Breast epithelium (tissue), 4 donors: ENCODE measurements around the gene EAF1. TPM values are rescaled to one million over a fixed set of nuclear protein-coding genes. Genes with fewer than 3 reads are reported as not detected.
"Not testable (repeated sequence)": the region's sequence is repeated elsewhere in the genome, so short reads cannot be mapped to it uniquely, and the experiment has no call there.

Source experiments
- DNase-seq, 2 donors: peaks; one replicate each; pipeline ENCODE4 v3.0.0-alpha.2; 2019; ENCODE audit warnings: low spot score in 2 of 2
- H3K27ac ChIP-seq, 2 donors: fragments of 200-600 bp; sonication (generic) in 1 of 2; one replicate each; pipeline ENCODE4 v1.5.1; 2016 to 2019; ENCODE audit warnings: mild to moderate bottlenecking in 1 of 2
- H3K27me3 ChIP-seq, 2 donors: fragments of 200-600 bp; sonication (generic) in 1 of 2; one replicate each; pipeline versions ENCODE4 v1.5.1 to v1.6.0; 2017 to 2019; ENCODE audit warnings: control low read depth in 1 of 2, mild to moderate bottlenecking in 1 of 2
- H3K36me3 ChIP-seq: fragments of 200-600 bp; one replicate; pipeline ENCODE4 v1.5.1; 2019
- H3K4me1 ChIP-seq, 2 donors: fragments of 200-600 bp; sonication (generic); one replicate each; pipeline ENCODE4 v1.5.1; 2016 to 2019; ENCODE audit warnings: control low read depth in 1 of 2
- H3K4me3 ChIP-seq, 3 donors: fragments of 200-600 bp; sonication (generic); 1 replicate in 2 of 3; 2 replicates in 1 of 3; pipeline ENCODE4 v1.5.1; 2016 to 2019; ENCODE audit warnings: mild to moderate bottlenecking in 3 of 3, moderate library complexity in 2 of 3
- H3K9me3 ChIP-seq, 2 donors: fragments of 200-600 bp; sonication (generic) in 1 of 2; one replicate each; pipeline ENCODE4 v1.5.1; 2016 to 2019; ENCODE audit warnings: control low read depth in 1 of 2
- POLR2A ChIP-seq: fragments of 450-650 bp; IDR thresholded peaks from one replicate; pipeline ENCODE4 v1.6.1; 2016; ENCODE audit warnings: antibody characterized with exemption, mild to moderate bottlenecking, moderate library complexity
- POLR2AphosphoS5 ChIP-seq, 3 donors: sonication (generic); formaldehyde crosslinking; IDR thresholded peaks; one replicate each; pipeline ENCODE4 v1.6.1; 2017; ENCODE audit warnings: antibody characterized with exemption in 3 of 3
- intact Hi-C: fragments of 100-400 bp; cut with DNase I; formaldehyde crosslinking; loops from one replicate; pipeline ENCODE4 v1.15.1; 2023; ENCODE audit warnings: low total_unique reads
- total RNA-seq, 3 donors: library from RNA; depleted of rRNA; stranded (reverse); fragments of >200 nt; gene quantifications; one replicate each; pipeline ENCODE4 v1.1.0, GENCODE V29; 2016
- TF ChIP-seq, protein P1 (sequence below), 3 donors: fragments of 450-650 bp; IDR thresholded peaks; one replicate each; pipeline ENCODE4 v1.5.1; 2016 to 2017; ENCODE audit warnings: antibody characterized with exemption in 3 of 3, mild to moderate bottlenecking in 3 of 3, moderate library complexity in 3 of 3

EAF1 gene
- total RNA-seq, 3 donors from 2014 or later, result 18.7 to 21.5 (median 21.0) TPM

DNA sequence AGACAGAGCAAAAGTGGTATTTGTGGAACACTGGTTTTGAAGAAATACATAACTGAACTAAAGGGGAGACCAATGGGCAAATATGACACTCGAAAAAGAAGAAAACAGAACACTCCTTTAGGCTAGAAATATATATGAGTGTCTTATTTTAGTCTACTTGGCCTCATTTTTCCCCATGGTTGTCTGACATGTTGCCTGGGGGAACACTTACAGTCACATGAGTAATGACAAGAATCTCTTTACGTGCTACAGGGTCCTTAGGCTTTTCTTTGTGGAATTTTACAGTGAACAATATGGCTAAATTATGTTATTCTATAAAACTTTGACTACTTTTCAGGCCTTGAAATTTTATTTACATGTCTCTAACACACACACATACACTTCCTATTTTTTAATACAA lies 17.6 kb upstream of the EAF1 start:
- no peaks in the 10 kb centered on the region for H3K27me3 ChIP-seq
- DNase-seq, result no peak
- no peak overlapping the region for H3K4me3 ChIP-seq
- no peaks in the 10 kb centered on the region for H3K9me3 ChIP-seq
- H3K27ac ChIP-seq, result peak overlapping the region in 1 of 2 donors; percentile 2
- intact Hi-C loops, result loop anchor here (1.0 kb wide), 1 partner anchor 39 kb away; no protein-coding TSS in a partner anchor
- no peaks in the 10 kb centered on the region for H3K4me1 ChIP-seq
- TF ChIP-seq POLR2A (no peak), POLR2AphosphoS5 (IDR thresholded peaks at IDR 0.05) (no peak)
- TF ChIP-seq, protein P1, sequence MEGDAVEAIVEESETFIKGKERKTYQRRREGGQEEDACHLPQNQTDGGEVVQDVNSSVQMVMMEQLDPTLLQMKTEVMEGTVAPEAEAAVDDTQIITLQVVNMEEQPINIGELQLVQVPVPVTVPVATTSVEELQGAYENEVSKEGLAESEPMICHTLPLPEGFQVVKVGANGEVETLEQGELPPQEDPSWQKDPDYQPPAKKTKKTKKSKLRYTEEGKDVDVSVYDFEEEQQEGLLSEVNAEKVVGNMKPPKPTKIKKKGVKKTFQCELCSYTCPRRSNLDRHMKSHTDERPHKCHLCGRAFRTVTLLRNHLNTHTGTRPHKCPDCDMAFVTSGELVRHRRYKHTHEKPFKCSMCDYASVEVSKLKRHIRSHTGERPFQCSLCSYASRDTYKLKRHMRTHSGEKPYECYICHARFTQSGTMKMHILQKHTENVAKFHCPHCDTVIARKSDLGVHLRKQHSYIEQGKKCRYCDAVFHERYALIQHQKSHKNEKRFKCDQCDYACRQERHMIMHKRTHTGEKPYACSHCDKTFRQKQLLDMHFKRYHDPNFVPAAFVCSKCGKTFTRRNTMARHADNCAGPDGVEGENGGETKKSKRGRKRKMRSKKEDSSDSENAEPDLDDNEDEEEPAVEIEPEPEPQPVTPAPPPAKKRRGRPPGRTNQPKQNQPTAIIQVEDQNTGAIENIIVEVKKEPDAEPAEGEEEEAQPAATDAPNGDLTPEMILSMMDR (IDR thresholded peaks at IDR 0.05), result no peak
- peaks cover 3% of the 10 kb centered on the region for H3K36me3 ChIP-seq

DNA sequence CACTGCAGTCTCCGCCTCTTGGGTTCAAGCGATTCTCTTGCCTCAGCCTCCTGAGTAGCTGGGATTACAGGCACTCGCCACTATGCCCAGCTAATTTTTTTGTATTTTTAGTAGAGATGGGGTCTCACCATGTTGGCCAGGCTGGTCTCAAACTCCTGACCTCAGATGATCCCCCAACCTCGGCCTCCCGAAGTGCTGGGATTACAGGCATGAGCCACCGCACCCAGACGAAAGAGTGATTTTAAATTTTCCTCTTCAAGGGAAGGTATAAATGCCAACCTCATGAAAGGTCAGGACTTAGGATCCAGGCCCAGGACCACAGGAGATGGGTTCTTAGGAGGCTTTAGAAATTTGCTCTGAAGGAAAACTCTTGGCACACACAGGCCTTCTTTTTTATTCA lies 16.4 kb upstream of the EAF1 start:
- H3K27ac ChIP-seq, H3K4me3 ChIP-seq, DNase-seq, H3K36me3 ChIP-seq, H3K4me1 ChIP-seq, intact Hi-C loops, H3K27me3 ChIP-seq, H3K9me3 ChIP-seq: not testable (repeated sequence)

DNA sequence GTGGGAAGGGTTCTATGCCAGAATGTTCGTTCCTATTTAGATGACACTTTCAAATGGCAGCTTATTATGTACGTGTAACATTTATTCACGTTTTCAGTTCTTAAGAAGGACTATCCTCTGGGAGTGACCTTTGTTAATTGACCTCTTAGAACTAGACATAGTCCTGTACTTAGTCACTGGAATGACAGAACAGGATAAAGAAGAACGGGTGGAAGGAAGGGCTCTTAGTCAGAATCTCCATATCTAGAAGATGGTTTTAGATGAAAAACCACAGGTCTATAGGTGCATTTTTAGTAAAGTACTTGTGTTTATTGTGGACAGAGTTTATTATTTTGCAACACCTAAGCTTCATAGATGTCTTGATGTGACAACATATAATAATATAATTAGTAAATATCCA lies 6.5 kb upstream of the EAF1 start:
- DNase-seq, result no peak
- TF ChIP-seq POLR2AphosphoS5 (IDR thresholded peaks at IDR 0.05) (no peak), POLR2A (no peak)
- TF ChIP-seq, protein P1 (IDR thresholded peaks at IDR 0.05), result no peak
- H3K4me3 ChIP-seq, result no peak overlapping the region
- H3K27ac ChIP-seq, result no peak overlapping the region
- no peaks in the 10 kb centered on the region for H3K36me3 ChIP-seq
- intact Hi-C loops, result no loop called here
- H3K4me1 ChIP-seq, result no peaks in the 10 kb centered on the region
- H3K27me3 ChIP-seq, result no peaks in the 10 kb centered on the region
- H3K9me3 ChIP-seq, result no peaks in the 10 kb centered on the region

DNA sequence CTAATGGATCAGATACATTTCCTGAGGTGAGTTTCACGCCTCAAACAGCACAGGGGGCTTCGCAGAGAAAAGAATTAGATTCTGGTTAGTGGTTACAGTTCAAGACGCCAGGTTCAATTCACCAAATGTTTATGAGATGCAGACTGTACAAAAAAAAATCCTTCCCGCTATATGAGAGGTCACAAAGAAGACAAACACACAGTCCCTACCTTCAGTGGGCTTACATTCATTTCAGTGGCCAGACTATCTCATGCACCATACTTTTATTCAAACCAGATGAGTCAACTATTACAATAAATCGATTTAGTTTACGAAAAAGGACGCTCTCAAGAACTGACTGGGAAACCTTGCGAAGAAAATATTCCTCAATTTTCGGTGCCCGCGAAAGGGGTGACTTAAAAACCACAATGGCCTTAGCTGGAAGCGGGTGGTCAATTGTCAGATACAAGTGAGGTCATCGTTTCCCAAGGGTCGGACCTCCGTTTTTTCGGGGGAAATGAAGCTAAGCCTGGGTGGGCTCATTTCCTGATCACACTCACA lies 749 bp upstream of the EAF1 start:
- no peak for DNase-seq
- H3K36me3 ChIP-seq, result no peaks in the 10 kb centered on the region
- H3K4me1 ChIP-seq, result no peaks in the 10 kb centered on the region
- TF ChIP-seq, protein P1 (IDR thresholded peaks at IDR 0.05), result no peak
- no peak for TF ChIP-seq POLR2A
- no peak for TF ChIP-seq POLR2AphosphoS5 (IDR thresholded peaks at IDR 0.05)
- H3K9me3 ChIP-seq, result no peaks in the 10 kb centered on the region
- H3K27ac ChIP-seq, result peak overlapping the region; percentile 83 to 90
- intact Hi-C loops, result no loop called here
- no peaks in the 10 kb centered on the region for H3K27me3 ChIP-seq
- peak overlapping the region; percentile 97 to 99 (median 97) for H3K4me3 ChIP-seq

DNA sequence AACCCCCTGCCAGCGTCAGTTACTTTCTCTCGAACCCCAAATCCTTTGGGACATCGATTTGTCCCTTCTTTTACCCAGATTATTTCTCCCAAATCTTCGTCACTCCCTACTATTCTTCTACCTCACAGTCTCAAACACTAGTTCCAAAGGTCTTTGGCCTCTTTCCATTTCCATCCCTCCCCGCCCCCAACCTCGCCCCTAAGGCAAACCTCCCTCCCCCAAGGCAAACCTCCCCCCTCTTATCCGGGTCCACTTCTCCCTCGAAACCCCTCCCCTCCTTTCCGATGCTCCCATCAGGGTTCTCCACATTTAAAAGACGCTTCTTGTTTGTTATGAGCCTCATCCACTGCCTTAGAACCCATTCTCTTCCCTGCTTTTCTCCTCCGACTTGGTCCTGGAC lies 583 bp downstream of the EAF1 start:
- intact Hi-C loops, result no loop called here
- DNase-seq, result no peak
- H3K36me3 ChIP-seq, result no peaks in the 10 kb centered on the region
- H3K4me3 ChIP-seq, result peak overlapping the region; percentile 97 to 99 (median 97)
- no peaks in the 10 kb centered on the region for H3K27me3 ChIP-seq
- H3K27ac ChIP-seq, result peak overlapping the region; percentile 83 to 90
- TF ChIP-seq POLR2AphosphoS5 (IDR thresholded peaks at IDR 0.05) (no peak), POLR2A (no peak)
- TF ChIP-seq, protein P1 (IDR thresholded peaks at IDR 0.05), result no peak
- no peaks in the 10 kb centered on the region for H3K9me3 ChIP-seq
- H3K4me1 ChIP-seq, result no peaks in the 10 kb centered on the region

DNA sequence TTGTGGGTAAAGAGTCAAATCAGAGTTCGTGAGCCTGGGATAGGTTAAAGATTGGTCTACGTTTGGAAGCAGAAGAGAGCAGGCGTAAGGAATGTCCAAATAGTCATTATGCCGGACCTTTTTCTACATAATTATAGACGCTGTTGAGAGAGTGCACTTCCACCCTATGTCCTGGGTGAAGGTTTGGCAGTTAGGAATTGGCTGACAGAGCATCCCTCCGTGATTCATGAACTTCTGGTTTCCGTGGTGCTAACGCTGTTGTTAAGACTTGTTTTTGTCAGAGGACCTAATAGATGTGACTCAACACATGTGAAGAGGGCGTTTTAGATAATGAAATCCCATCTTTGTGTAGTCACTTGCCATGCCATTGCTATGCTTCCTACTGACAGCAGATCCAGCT lies 1.1 kb downstream of the EAF1 start:
- intact Hi-C loops, result no loop called here
- Histone ChIP-seq H3K4me1 (no peaks in the 10 kb centered on the region), H3K4me3 (peak overlapping the region; percentile 97 to 99 (median 97)), H3K36me3 (no peaks in the 10 kb centered on the region), H3K9me3 (no peaks in the 10 kb centered on the region), H3K27ac (peak overlapping the region; percentile 83 to 90), H3K27me3 (no peaks in the 10 kb centered on the region)
- DNase-seq, result no peak
- TF ChIP-seq POLR2A (no peak), POLR2AphosphoS5 (IDR thresholded peaks at IDR 0.05) (no peak)
- TF ChIP-seq, protein P1 (IDR thresholded peaks at IDR 0.05), result no peak
